22Rv1 (cell line): Measurements from ENCODE around the gene GRIK5.

Source experiments
- ZFX ChIP-seq: fragments of 450-650 bp; IDR thresholded peaks from 2 replicates; pipeline ENCODE4 v1.6.1; 2017; ENCODE audit warnings: antibody characterized with exemption, borderline replicate concordance
- TF ChIP-seq, protein P1 (sequence below): fragments of 450-650 bp; IDR thresholded peaks from 2 replicates; pipeline ENCODE4 v1.5.1; 2017; ENCODE audit warnings: mild to moderate bottlenecking

GRCh38 chr19:41956621-41957020 is 113.4 kb downstream of the GRIK5 start:
- TF ChIP-seq ZFX = no peak
- TF ChIP-seq, protein P1, sequence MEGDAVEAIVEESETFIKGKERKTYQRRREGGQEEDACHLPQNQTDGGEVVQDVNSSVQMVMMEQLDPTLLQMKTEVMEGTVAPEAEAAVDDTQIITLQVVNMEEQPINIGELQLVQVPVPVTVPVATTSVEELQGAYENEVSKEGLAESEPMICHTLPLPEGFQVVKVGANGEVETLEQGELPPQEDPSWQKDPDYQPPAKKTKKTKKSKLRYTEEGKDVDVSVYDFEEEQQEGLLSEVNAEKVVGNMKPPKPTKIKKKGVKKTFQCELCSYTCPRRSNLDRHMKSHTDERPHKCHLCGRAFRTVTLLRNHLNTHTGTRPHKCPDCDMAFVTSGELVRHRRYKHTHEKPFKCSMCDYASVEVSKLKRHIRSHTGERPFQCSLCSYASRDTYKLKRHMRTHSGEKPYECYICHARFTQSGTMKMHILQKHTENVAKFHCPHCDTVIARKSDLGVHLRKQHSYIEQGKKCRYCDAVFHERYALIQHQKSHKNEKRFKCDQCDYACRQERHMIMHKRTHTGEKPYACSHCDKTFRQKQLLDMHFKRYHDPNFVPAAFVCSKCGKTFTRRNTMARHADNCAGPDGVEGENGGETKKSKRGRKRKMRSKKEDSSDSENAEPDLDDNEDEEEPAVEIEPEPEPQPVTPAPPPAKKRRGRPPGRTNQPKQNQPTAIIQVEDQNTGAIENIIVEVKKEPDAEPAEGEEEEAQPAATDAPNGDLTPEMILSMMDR = no peak
